Gastrocnemius medialis (tissue), 4 donors: ENCODE data around the gene MAP1LC3B2.

Experiments used
- CTCF ChIP-seq, 5 experiments: fragments of 450-650 bp in 3 of 5; fragments of 200-600 bp in 2 of 5; sonication (generic) in 2 of 5; IDR thresholded peaks in 4 of 5; conservative IDR thresholded peaks in 1 of 5; 1 replicate in 4 of 5; 2 replicates in 1 of 5; pipeline ENCODE4 v1.5.1; 2016 to 2019; ENCODE audit warnings: antibody characterized with exemption in 5 of 5, mild to moderate bottlenecking in 3 of 5, moderate library complexity in 3 of 5
- POLR2A ChIP-seq, 2 donors: fragments of 450-650 bp; IDR thresholded peaks; one replicate each; pipeline ENCODE4 v1.6.1; 2017; ENCODE audit warnings: antibody characterized with exemption in 2 of 2, mild to moderate bottlenecking in 2 of 2, moderate library complexity in 2 of 2

- TF ChIP-seq CTCF (IDR thresholded peaks at IDR 0.05 in 4 of 5, conservative IDR thresholded peaks at IDR 0.05 in 1 of 5), result no peak
- no peak for TF ChIP-seq POLR2A (IDR thresholded peaks at IDR 0.05)
These were observed 45.9 kb downstream of the MAP1LC3B2 start for GRCh38 chr12:116604951-116605641.
